ENCODE data around the gene NRROS.

DNA sequence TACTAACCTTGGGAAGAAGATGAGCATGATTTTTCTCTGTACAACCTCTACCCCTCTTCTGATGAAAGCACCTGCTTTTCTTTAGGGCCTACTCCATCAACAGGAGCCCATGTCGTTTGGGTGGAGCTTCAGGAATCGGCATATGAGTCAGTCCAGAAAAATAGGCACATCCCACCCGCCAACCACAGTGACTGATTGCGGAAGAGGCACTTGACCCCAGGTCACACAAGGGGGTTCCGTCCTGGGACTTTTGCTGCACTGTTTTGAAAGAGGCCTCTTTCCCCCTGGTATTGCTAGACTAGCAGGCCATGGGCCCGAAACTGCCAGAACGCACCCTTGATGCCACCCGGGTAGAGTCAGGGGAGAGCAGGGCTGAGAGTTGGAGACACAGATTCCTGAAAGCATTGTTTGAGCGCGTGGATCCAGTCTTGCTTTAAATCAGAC lies 19.3 kb upstream of the NRROS start:
- TF ChIP-seq, protein P1, sequence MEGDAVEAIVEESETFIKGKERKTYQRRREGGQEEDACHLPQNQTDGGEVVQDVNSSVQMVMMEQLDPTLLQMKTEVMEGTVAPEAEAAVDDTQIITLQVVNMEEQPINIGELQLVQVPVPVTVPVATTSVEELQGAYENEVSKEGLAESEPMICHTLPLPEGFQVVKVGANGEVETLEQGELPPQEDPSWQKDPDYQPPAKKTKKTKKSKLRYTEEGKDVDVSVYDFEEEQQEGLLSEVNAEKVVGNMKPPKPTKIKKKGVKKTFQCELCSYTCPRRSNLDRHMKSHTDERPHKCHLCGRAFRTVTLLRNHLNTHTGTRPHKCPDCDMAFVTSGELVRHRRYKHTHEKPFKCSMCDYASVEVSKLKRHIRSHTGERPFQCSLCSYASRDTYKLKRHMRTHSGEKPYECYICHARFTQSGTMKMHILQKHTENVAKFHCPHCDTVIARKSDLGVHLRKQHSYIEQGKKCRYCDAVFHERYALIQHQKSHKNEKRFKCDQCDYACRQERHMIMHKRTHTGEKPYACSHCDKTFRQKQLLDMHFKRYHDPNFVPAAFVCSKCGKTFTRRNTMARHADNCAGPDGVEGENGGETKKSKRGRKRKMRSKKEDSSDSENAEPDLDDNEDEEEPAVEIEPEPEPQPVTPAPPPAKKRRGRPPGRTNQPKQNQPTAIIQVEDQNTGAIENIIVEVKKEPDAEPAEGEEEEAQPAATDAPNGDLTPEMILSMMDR (IDR thresholded peaks at IDR 0.05 in 2 of 3, conservative IDR thresholded peaks at IDR 0.05 in 1 of 3; ENCODE audit: control insufficient read depth in 2 of 3, extremely low read depth in 1 of 3, insufficient read depth in 1 of 3, low read depth in 3 of 3, low read length in 3 of 3) = no peak
- TF ChIP-seq, protein P2, sequence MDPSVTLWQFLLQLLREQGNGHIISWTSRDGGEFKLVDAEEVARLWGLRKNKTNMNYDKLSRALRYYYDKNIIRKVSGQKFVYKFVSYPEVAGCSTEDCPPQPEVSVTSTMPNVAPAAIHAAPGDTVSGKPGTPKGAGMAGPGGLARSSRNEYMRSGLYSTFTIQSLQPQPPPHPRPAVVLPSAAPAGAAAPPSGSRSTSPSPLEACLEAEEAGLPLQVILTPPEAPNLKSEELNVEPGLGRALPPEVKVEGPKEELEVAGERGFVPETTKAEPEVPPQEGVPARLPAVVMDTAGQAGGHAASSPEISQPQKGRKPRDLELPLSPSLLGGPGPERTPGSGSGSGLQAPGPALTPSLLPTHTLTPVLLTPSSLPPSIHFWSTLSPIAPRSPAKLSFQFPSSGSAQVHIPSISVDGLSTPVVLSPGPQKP (IDR thresholded peaks at IDR 0.05; ENCODE audit: low read depth, low read length) = no peak
- TF ChIP-seq SIN3A (IDR thresholded peaks at IDR 0.05; ENCODE audit: low read depth, low read length) = no peak
- TF ChIP-seq YY1 (IDR thresholded peaks at IDR 0.05; ENCODE audit: low read depth, low read length) = peak; percentile 29; the same call in 1 of the 2 replicates
- TF ChIP-seq, protein P3, sequence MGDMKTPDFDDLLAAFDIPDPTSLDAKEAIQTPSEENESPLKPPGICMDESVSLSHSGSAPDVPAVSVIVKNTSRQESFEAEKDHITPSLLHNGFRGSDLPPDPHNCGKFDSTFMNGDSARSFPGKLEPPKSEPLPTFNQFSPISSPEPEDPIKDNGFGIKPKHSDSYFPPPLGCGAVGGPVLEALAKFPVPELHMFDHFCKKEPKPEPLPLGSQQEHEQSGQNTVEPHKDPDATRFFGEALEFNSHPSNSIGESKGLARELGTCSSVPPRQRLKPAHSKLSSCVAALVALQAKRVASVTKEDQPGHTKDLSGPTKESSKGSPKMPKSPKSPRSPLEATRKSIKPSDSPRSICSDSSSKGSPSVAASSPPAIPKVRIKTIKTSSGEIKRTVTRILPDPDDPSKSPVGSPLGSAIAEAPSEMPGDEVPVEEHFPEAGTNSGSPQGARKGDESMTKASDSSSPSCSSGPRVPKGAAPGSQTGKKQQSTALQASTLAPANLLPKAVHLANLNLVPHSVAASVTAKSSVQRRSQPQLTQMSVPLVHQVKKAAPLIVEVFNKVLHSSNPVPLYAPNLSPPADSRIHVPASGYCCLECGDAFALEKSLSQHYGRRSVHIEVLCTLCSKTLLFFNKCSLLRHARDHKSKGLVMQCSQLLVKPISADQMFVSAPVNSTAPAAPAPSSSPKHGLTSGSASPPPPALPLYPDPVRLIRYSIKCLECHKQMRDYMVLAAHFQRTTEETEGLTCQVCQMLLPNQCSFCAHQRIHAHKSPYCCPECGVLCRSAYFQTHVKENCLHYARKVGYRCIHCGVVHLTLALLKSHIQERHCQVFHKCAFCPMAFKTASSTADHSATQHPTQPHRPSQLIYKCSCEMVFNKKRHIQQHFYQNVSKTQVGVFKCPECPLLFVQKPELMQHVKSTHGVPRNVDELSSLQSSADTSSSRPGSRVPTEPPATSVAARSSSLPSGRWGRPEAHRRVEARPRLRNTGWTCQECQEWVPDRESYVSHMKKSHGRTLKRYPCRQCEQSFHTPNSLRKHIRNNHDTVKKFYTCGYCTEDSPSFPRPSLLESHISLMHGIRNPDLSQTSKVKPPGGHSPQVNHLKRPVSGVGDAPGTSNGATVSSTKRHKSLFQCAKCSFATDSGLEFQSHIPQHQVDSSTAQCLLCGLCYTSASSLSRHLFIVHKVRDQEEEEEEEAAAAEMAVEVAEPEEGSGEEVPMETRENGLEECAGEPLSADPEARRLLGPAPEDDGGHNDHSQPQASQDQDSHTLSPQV (IDR thresholded peaks at IDR 0.05) = no peak

Data from GM12878 (cell line).